GM12872 (cell line): ENCODE measurements around the gene ADAD2.

Source experiments
- CTCF ChIP-seq: IDR thresholded peaks from 3 replicates; pipeline ENCODE4 v1.5.1; 2011; ENCODE audit warnings: low read depth, mild to moderate bottlenecking, low read length, moderate library complexity; ENCODE audit not compliant: insufficient read depth

ADAD2 gene

GRCh38 chr16:84153660-84154214 lies 37.2 kb upstream of the ADAD2 start:
- TF ChIP-seq CTCF, result no peak

DNA sequence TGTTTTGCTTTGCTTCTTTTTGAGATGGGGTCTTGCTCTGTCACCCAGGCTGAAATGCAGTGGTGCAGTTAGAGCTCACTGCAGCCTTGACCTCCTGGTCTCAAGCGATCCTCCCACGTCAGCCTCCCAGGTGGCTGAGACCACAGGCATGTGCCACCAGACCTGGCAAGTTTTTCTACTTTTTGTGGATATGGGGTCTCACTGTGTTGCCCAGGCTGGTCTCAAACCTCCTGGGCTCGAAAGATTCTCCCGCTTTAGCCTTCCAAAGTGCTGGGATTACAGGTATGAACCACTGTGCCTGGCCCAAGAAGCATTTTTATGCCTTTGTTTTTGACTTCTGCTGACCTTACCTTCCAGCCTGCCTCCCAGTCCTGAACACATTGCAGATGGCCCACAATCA lies 35.7 kb upstream of the ADAD2 start:
- no peak for TF ChIP-seq CTCF

- TF ChIP-seq CTCF, result no peak
Observed at GRCh38 chr16:84155771-84156170, 35.2 kb upstream of the ADAD2 start.

DNA sequence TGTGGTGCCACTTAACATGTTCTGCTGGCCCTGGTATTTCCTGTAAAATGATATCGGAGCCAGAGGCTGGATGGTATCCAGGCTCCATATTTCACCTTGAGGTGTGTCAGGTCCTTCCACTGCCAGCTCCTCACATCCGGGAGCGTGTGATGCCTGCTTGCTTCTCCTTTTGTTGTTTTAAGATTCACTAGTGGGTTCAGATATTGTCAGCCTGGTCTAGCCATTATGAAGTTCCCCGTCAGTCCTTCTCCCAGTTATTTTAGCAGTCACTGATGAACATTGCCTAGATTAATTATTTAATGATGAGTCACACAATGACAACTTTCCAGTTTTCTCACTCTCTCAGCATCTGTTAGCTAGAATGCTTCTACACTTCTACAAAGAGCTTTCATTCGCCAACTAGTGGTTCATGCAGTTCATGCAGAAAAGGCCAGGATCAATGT lies 34.6 kb upstream of the ADAD2 start:
- 0 out of 3 replicates have a peak, but pooled peaks have one; percentile 25 for TF ChIP-seq CTCF

- TF ChIP-seq CTCF, result no peak
Observed at GRCh38 chr16:84159007-84159406, 31.9 kb upstream of the ADAD2 start.

DNA sequence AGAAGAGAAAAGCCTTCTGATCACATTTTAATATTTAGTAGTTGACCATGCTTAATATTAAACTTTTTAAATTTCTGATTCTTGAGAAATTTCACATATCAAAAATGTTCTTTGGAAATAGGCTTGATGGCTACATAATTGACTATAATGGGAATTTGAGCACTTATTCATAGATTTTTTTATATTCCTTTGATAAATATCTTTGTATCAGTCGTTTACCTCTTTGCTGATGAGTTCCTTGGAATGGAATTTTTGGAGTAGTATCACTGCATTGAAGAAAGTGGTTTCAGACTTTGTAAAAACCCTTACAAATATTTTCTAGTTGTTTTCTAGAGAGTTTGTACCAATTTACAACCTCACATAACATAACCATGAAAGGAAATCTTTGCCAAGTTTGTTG lies 31.2 kb upstream of the ADAD2 start:
- TF ChIP-seq CTCF, result no peak

DNA sequence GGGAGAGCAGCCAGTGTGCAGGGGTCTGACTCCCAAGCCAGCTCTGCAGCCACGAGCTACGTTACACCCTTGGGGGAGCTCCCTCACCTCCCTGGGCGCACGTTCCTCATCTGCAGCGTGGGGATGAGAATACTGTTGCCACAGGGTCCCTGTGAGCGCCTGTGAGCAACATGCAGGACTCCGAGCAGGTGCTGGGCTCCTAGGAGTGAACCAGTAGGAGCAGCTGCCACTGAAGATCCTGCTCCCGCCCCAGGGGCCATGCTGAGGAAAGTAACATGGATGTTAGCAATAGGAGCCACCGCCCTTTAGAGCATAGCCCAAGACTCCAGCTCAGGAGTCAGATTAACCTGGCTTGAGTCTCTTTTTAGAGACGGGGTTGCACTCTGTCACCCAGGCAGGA lies 29.9 kb upstream of the ADAD2 start:
- TF ChIP-seq CTCF, result no peak
